ENCODE measurements around the gene TTC34.
"Not testable (repeated sequence)": the region's sequence is repeated elsewhere in the genome, so short reads cannot be mapped to it uniquely, and the experiment has no call there.

TTC34 gene

GRCh38 chr1:2810899-2811532 is 9.5 kb upstream of the TTC34 start:
- no peak for DNase-seq

GRCh38 chr1:2810281-2810680 is 8.8 kb upstream of the TTC34 start:
- no peak for DNase-seq

- DNase-seq, result no peak
Measured at GRCh38 chr1:2809656-2810055, 8.2 kb upstream of the TTC34 start.

- DNase-seq, result no peak
Measured at GRCh38 chr1:2808831-2809605, 7.5 kb upstream of the TTC34 start.

- no peak for DNase-seq
Measured at GRCh38 chr1:2808386-2808705, 6.9 kb upstream of the TTC34 start.

- no peak for DNase-seq
Measured at GRCh38 chr1:2807678-2808385, 6.3 kb upstream of the TTC34 start.

GRCh38 chr1:2807036-2807435 is 5.5 kb upstream of the TTC34 start:
- no peak for DNase-seq

- DNase-seq, result no peak
Measured at GRCh38 chr1:2806591-2806990, 5.1 kb upstream of the TTC34 start.

GRCh38 chr1:2805801-2806430 is 4.4 kb upstream of the TTC34 start:
- DNase-seq, result no peak

- no peak for DNase-seq
Measured at GRCh38 chr1:2804628-2805351, 3.3 kb upstream of the TTC34 start.

GRCh38 chr1:2803931-2804627 is 2.6 kb upstream of the TTC34 start:
- DNase-seq, result no peak

GRCh38 chr1:2803086-2803930 is 1.8 kb upstream of the TTC34 start:
- DNase-seq, result no peak

- DNase-seq, result no peak
Measured at GRCh38 chr1:2802421-2802961, 998 bp upstream of the TTC34 start.

- no peak for DNase-seq
Measured at GRCh38 chr1:2801046-2801445, 447 bp downstream of the TTC34 start.

- DNase-seq, result no peak
Measured at GRCh38 chr1:2800664-2801045, 838 bp downstream of the TTC34 start.

GRCh38 chr1:2799811-2800663 is 1.5 kb downstream of the TTC34 start:
- DNase-seq, result no peak

- not testable (repeated sequence) for DNase-seq
Measured at GRCh38 chr1:2798958-2799357, 2.5 kb downstream of the TTC34 start.

- no peak for DNase-seq
Measured at GRCh38 chr1:2797741-2798016, 3.8 kb downstream of the TTC34 start.

GRCh38 chr1:2796890-2797740 is 4.4 kb downstream of the TTC34 start:
- DNase-seq, result no peak

Measured in NCI-H446 treated with DMSO at 0.1 percent for 48 hours (cell line).